Neural progenitor cell (in vitro differentiated cells): Measurements from ENCODE around the gene SERPINH1. TPM values are rescaled to one million over a fixed set of nuclear protein-coding genes. Genes with fewer than 3 reads are reported as not detected.

Experiments used
- DNase-seq: peaks from one replicate; pipeline ENCODE4 v3.0.0-alpha.2; 2016; ENCODE audit warnings: low spot score
- H2AFZ ChIP-seq: fragments of 200-600 bp; sonication (generic); replicated peaks from 2 replicates; pipeline ENCODE4 v1.6.1; 2016; ENCODE audit warnings: antibody characterized with exemption
- H3F3A ChIP-seq: fragments of 200-600 bp; sonication (generic); 2 replicates; pipeline ENCODE4 v1.6.1; 2016; ENCODE audit warnings: antibody characterized with exemption, low read depth
- H3K27ac ChIP-seq: fragments of 200-600 bp; sonication (generic); 2 replicates; pipeline ENCODE4 v1.5.1; 2016; ENCODE audit warnings: mild to moderate bottlenecking
- H3K27me3 ChIP-seq: fragments of 200-600 bp; sonication (generic); 2 replicates; pipeline ENCODE4 v1.6.1; 2016; ENCODE audit warnings: mild to moderate bottlenecking, moderate library complexity
- H3K36me3 ChIP-seq: fragments of 200-600 bp; sonication (generic); 2 replicates; pipeline ENCODE4 v1.5.1; 2016
- H3K4me1 ChIP-seq: fragments of 200-600 bp; sonication (generic); 2 replicates; pipeline ENCODE4 v1.6.1; 2016; ENCODE audit warnings: mixed run types
- H3K4me2 ChIP-seq: fragments of 200-600 bp; sonication (generic); 2 replicates; pipeline ENCODE4 v1.6.1; 2016
- H3K4me3 ChIP-seq: fragments of 200-600 bp; sonication (generic); 2 replicates; pipeline ENCODE4 v1.5.1; 2016
- H3K79me2 ChIP-seq: fragments of 200-600 bp; sonication (generic); 2 replicates; pipeline ENCODE4 v1.6.1; 2016; ENCODE audit warnings: low read depth
- H3K9ac ChIP-seq: fragments of 200-600 bp; sonication (generic); 2 replicates; pipeline ENCODE4 v1.6.1; 2016
- H3K9me3 ChIP-seq: fragments of 200-600 bp; sonication (generic); 2 replicates; pipeline ENCODE4 v1.5.1; 2016; ENCODE audit warnings: low read depth
- H4K20me1 ChIP-seq: fragments of 200-600 bp; sonication (generic); 2 replicates; pipeline ENCODE4 v1.6.1; 2016; ENCODE audit warnings: low read depth
- H3K27ac Mint-ChIP-seq: 3 replicates; pipeline ENCODE4 v1.8.0; 2021; ENCODE audit warnings: mixed read lengths
- H3K27me3 Mint-ChIP-seq: 2 replicates; pipeline ENCODE4 v1.8.0; 2022; ENCODE audit warnings: low read depth, mild to moderate bottlenecking, inconsistent platforms, moderate library complexity, mixed read lengths; ENCODE audit not compliant: insufficient read depth
- H3K36me3 Mint-ChIP-seq: 3 replicates; pipeline ENCODE4 v1.8.0; 2021; ENCODE audit warnings: mixed read lengths
- H3K4me1 Mint-ChIP-seq: 3 replicates; pipeline ENCODE4 v1.8.0; 2021; ENCODE audit warnings: mixed read lengths
- H3K4me3 Mint-ChIP-seq: 3 replicates; pipeline ENCODE4 v1.8.0; 2021; ENCODE audit warnings: mild to moderate bottlenecking, moderate library complexity, mixed read lengths
- H3K9me3 Mint-ChIP-seq: 3 replicates; pipeline ENCODE4 v1.8.0; 2020; ENCODE audit warnings: mixed read lengths
- EZH2 ChIP-seq: fragments of 200-600 bp; sonication (generic); IDR thresholded peaks from 2 replicates; pipeline ENCODE4 v1.6.1; 2017; ENCODE audit warnings: antibody characterized with exemption, mild to moderate bottlenecking, moderate library complexity
- EZH2phosphoT487 ChIP-seq: fragments of 200-600 bp; sonication (generic); IDR thresholded peaks from 2 replicates; pipeline ENCODE4 v1.6.1; 2017; ENCODE audit warnings: antibody characterized with exemption
- total RNA-seq: library from RNA; depleted of rRNA; stranded (reverse); fragments of >200 nt; gene quantifications from 2 replicates; pipeline ENCODE4 v1.2.3, GENCODE V29; 2015; ENCODE audit warnings: low replicate concordance
- TF ChIP-seq, protein P1 (sequence below): fragments of 200-600 bp; sonication (generic); IDR thresholded peaks from 2 replicates; pipeline ENCODE4 v1.5.1; 2017; ENCODE audit warnings: antibody characterized with exemption, mild to moderate bottlenecking

Gene SERPINH1
- total RNA-seq, 1 donor from 2014 or later, result 219 TPM

DNA sequence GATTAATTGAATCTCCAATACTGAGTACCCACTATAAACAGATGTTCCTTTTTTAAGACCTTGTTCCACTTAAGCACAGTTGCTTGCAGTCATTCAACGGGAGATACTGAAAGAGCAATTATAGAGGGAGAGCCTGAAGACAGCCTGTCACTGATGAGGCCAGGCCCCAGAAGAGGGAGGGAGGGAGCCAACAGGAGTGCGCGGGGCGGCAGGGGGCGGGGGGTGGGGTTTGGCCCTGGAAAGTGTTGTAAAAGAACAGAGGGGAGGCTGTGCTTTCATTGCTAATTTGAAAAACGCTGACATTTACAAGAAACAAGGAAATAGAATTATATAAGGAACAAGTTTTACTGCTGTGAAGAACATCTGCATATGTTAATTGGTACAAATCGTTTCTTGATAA lies 53.7 kb downstream of the SERPINH1 start:
- H3K27ac Mint-ChIP-seq, result no peak overlapping the region
- Histone ChIP-seq H3K27me3 (no peaks in the 10 kb centered on the region), H3K79me2 (no peaks in the 10 kb centered on the region), H4K20me1 (no peaks in the 10 kb centered on the region), H3K27ac (no peak overlapping the region), H3F3A (no peaks in the 10 kb centered on the region), H3K4me2 (no peak overlapping the region), H3K36me3 (no peaks in the 10 kb centered on the region), H3K4me3 (no peak overlapping the region), H3K9ac (no peak overlapping the region), H3K4me1 (peaks cover 16% of the 10 kb centered on the region), H2AFZ (no peak overlapping the region), H3K9me3 (no peaks in the 10 kb centered on the region)
- DNase-seq, result no peak
- peak overlapping the region; percentile 41 for H3K4me3 Mint-ChIP-seq
- no peaks in the 10 kb centered on the region for H3K27me3 Mint-ChIP-seq
- H3K9me3 Mint-ChIP-seq, result peaks cover 13% of the 10 kb centered on the region
- TF ChIP-seq EZH2 (no peak), EZH2phosphoT487 (no peak)
- TF ChIP-seq, protein P1, sequence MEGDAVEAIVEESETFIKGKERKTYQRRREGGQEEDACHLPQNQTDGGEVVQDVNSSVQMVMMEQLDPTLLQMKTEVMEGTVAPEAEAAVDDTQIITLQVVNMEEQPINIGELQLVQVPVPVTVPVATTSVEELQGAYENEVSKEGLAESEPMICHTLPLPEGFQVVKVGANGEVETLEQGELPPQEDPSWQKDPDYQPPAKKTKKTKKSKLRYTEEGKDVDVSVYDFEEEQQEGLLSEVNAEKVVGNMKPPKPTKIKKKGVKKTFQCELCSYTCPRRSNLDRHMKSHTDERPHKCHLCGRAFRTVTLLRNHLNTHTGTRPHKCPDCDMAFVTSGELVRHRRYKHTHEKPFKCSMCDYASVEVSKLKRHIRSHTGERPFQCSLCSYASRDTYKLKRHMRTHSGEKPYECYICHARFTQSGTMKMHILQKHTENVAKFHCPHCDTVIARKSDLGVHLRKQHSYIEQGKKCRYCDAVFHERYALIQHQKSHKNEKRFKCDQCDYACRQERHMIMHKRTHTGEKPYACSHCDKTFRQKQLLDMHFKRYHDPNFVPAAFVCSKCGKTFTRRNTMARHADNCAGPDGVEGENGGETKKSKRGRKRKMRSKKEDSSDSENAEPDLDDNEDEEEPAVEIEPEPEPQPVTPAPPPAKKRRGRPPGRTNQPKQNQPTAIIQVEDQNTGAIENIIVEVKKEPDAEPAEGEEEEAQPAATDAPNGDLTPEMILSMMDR, result no peak
- peaks cover 21% of the 10 kb centered on the region for H3K36me3 Mint-ChIP-seq
- H3K4me1 Mint-ChIP-seq, result peaks cover 49% of the 10 kb centered on the region

DNA sequence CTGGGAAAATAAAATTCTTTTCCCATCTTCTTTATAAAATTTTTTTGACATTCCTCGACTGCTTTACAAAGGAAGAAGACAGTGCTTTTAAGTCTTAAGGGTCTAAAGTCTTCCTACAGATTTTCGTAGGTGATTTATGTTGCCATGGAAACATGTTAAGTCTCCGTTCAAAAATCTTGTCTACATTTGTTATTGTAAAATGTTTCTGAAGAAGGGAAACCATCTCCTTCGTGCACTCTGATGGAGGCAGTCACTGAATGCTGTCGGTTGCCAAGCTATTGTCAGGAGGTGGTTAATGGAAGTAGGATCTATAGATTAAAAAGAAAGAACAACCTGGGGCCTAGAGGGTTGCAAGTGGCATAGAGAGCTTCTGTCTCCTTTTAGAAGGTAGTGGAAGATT lies 54.2 kb downstream of the SERPINH1 start:
- Histone ChIP-seq H3K4me2 (no peak overlapping the region), H3K79me2 (no peaks in the 10 kb centered on the region), H3K9ac (no peak overlapping the region), H3K27me3 (no peaks in the 10 kb centered on the region), H3K4me3 (no peak overlapping the region), H3K36me3 (no peaks in the 10 kb centered on the region), H3K27ac (no peak overlapping the region), H3K4me1 (peaks cover 16% of the 10 kb centered on the region), H2AFZ (no peak overlapping the region), H4K20me1 (no peaks in the 10 kb centered on the region), H3K9me3 (no peaks in the 10 kb centered on the region), H3F3A (no peaks in the 10 kb centered on the region)
- Mint-ChIP-seq H3K27ac (peak overlapping the region; percentile 97), H3K4me1 (peaks cover 49% of the 10 kb centered on the region), H3K9me3 (peaks cover 11% of the 10 kb centered on the region), H3K36me3 (peaks cover 21% of the 10 kb centered on the region), H3K27me3 (no peaks in the 10 kb centered on the region), H3K4me3 (peak overlapping the region; percentile 31)
- TF ChIP-seq EZH2phosphoT487, result no peak
- no peak for TF ChIP-seq EZH2
- TF ChIP-seq, protein P1, result no peak
- no peak for DNase-seq

Other genes with a start within 250 kb of the SERPINH1 start
- gene ARRB1, start 210.6 kb upstream of the SERPINH1 start, total RNA-seq, result 1.0 and 1.8 TPM in 2 replicates
- gene RPS3, start 162.7 kb upstream of the SERPINH1 start, total RNA-seq, result 1,927 and 1,962 TPM in 2 replicates
- 1.2 and 1.5 TPM in 2 replicates for gene KLHL35, start 129.1 kb upstream of the SERPINH1 start, total RNA-seq
- 11.3 and 32.7 TPM in 2 replicates for gene GDPD5, start 36.3 kb upstream of the SERPINH1 start, total RNA-seq
- gene MAP6, start 106.8 kb downstream of the SERPINH1 start, total RNA-seq, result 9.7 and 9.9 TPM in 2 replicates
- gene MOGAT2, start 155.6 kb downstream of the SERPINH1 start, total RNA-seq, result 0.09 TPM in 1 of 2 replicates, not detected in the other
- 1.7 and 4.4 TPM in 2 replicates for gene DGAT2, start 206.5 kb downstream of the SERPINH1 start, total RNA-seq